ENCODE results near the gene ZMYND10.
A peak's percentile ranks its signal among the peaks of the same experiment; 100 is the strongest.

Gene ZMYND10

DNA sequence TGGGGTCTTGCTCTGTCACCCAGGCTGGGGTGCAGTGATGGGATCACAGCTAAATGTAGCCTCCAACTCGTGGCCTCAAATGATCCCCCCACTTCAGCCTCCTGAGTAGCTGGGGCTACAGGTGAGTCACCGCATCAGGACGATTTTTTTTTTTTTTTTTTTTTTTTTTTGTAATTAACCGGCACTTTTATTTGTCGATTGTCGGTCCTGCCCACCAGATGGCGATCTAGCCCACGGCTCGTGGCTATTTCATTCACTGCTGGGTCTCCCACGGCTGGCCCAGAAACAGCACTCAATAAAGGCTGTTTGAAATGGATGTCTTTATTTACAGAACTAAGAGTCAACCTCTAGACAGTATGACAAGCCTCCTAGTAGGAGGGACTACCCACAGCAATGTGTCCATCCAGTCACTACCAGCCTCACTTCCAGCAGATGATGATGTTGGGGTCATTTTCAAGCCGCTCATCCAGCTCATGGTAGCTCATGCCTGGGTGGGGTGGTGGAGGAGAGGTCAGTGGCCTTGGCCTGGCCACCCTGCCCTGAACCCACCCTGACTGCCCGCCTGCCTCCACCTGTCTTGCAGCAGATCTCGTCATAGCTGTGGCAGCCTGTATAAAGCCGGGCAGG lies 1.8 kb upstream of the ZMYND10 start:
- DNase-seq (ENCODE audit: low read depth in 2 of 2): peak; percentile 41 to 50

DNA sequence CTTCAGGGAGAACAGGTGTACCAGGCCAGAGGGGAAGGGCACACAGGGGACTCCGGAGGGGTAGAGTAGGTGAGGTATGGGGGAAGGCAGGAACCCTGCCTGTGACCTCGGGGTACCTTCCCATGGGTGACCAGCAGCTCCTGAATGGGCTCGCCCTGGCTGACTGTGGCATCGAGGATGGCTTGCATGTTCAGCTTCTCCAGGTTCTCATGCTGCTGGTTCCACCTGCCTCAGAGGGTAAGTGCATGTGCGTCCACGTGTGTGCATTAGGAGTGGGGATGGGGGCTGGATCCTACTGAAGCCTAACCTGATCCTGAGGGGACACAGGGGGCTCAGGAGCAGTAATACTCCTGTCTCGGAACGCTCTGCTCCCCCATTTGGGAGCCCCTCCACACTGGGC lies 524 bp downstream of the ZMYND10 start:
- DNase-seq (ENCODE audit: low read depth in 2 of 2): no peak

DNA sequence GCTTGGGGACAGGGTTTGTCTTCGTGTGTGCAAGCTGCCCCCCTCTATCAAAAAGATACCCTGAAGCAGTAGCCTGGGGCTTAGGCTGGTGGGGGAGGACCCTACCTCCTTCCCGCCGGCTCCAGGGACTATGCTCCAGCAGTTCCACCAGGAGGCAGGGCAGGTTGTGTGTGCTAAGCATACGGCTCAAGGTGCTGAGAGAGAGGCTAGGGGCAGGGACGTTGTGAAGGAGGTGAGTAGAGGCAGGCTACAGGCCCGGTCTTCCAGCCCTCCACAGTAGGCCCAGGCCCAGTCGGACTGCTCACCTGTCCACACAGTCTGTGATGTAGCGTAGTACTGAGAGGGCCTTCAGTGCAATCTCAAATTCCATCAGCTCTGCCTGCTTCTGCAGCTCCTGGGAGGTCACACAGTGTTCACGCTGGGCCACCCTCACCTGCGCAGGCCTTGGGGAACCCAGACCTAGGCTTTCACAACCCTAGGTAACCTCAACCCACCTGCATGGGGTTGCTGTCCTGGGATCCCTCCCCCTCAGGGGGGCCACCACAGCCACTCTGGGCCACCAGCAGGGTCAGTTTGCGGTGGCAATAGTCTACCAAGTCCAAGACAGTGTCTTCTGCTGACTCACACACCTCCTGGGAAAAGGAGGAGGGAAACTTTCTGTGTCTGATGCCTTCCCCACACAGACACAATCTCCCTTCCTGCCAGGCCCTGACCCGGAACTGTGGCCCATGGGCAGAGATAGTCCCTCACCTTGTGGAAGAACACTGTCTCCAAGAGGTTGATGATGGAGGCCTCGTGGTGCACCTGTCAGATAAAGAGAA lies 2.5 kb downstream of the ZMYND10 start:
- no peak for DNase-seq (ENCODE audit: low read depth in 2 of 2)

- no peak for DNase-seq (ENCODE audit: low read depth in 2 of 2)
Observed at GRCh38 chr3:50341996-50342650, 3.4 kb downstream of the ZMYND10 start.

- no peak for DNase-seq (ENCODE audit: low read depth in 2 of 2)
Observed at GRCh38 chr3:50341537-50341936, 4.0 kb downstream of the ZMYND10 start.

- peak in 1 of 2 donors; percentile 37 for DNase-seq (ENCODE audit: low read depth in 2 of 2)
Observed at GRCh38 chr3:50340448-50341329, 4.8 kb downstream of the ZMYND10 start, which contains the start of gene RASSF1. RASSF1 (minus strand) TSS chr3:50340836; CDS start chr3:50340805, 31 bp downstream.

- no peak for DNase-seq (ENCODE audit: low read depth in 2 of 2)
Observed at GRCh38 chr3:50340147-50340447, 5.4 kb downstream of the ZMYND10 start.

GRCh38 chr3:50339485-50340146 lies 5.9 kb downstream of the ZMYND10 start:
- no peak for DNase-seq (ENCODE audit: low read depth in 2 of 2)

DNA sequence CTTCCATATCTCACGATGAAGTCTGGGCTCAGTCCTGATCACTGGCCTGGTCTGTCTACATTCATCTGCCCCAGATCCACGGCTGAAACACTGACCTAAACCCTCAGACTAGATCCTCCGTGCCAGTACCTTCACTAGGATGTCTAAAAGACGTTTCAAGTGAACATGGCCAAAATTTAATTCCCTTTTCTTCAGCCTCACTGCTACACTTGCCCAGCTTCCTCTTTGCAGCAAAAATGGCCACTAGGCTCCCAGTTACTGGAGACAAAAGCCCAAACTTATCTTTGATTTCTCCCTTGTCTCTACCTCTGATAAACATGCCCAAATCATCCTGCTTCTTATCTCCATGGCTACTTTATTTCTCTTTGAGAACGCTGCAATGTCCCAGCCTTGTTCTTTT lies 6.6 kb downstream of the ZMYND10 start:
- DNase-seq (ENCODE audit: low read depth in 2 of 2): no peak

DNA sequence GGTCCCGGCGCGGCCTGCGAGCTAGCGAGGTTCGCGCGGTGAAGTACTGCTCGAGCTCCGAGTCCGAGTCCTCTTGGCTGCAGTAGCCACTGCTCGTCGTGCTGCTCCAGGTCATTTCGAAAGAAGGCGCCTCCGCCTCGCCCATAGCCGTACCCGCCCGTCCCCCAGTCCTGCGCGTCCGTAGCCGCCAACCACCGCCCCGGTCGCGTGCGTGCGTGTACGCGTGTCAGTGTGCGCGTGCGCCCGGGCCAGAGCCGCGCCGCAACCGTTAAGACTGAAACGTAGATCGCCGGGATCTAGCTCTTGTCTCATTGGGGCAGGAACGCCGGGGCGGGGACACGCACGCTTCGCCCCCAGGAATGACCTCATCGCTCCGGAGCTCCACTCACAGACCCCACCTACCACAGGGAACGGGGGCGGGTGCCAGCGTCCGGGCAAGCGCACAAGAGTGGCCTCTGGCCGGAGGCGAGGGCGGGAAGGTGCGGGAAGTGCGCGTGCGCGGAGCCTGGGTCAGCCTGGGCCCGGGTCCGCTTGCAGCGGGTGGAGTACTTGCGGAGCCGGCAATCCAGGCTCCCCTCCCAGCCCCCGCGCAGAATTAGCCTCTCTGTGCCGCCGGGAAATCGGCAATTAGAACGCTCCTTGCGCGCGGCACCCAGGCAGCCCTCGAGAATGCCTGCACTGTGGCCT lies 8.2 kb downstream of the ZMYND10 start:
- peak; percentile 82 to 86 for DNase-seq (ENCODE audit: low read depth in 2 of 2)

DNA sequence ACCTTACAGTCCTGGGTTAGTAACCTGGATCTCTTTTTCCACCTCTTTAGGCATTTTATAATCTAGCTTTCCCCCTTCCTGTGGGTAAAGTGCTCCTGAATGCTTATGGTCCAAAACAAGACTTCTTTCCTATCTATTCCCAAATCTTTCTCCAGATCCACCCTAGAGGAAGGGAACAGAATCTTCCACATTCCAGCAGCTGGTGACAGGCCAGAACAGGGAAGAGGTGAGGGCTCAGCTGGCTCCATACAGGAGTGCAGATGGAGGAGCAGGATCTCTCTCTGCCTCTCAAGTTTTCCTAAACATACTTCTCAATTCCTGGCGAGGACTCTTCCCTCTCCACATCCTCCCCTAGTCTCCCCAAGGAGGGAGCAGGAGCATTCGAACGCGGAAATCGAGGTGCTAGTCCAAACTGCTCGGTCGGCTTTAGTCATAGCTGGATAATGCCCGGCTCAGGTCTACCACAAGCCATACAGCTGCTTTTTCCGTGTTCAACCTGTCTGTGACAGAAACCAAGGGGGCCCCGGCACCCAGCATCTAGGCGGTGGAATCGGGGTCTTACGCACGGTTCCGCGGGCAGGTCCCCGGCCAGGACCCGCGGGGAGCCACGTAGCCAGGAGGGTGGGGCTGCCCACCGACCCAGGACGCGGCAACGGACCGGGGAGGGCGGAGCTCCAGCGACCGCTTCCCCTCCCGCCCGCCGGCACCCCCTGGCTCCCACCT lies 8.9 kb downstream of the ZMYND10 start:
- DNase-seq (ENCODE audit: low read depth in 2 of 2): no peak

GRCh38 chr3:50334339-50335075 lies 11.0 kb downstream of the ZMYND10 start:
- no peak for DNase-seq (ENCODE audit: low read depth in 2 of 2)

DNA sequence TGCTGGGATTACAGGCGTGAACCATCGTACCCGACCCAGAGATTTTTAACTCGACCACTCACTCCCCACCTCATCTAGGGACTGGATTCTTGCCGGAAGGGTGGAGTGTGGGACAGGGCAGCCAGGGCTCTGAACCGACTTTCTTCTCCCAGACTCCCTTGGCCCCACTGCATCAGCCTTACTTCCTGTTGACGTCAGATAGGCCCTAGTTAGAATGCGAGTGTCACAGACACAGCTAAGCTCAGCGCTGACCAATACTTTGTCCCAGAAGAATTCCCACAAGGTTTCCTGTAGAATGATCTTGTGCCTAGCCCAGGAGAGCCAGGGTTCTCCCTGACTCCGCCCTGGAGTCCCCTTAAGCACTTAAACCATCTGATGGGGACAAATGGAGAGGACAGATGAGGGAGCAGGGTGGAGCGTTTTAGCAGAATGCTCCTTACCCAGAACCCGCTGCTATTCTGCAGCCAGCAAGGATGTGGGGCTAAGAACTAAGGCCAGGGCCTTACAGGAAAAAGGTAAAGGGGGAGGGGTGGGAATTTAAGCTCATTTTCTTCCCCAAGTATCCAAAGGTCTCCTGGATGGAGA lies 11.7 kb downstream of the ZMYND10 start:
- no peak for DNase-seq (ENCODE audit: low read depth in 2 of 2)

DNA sequence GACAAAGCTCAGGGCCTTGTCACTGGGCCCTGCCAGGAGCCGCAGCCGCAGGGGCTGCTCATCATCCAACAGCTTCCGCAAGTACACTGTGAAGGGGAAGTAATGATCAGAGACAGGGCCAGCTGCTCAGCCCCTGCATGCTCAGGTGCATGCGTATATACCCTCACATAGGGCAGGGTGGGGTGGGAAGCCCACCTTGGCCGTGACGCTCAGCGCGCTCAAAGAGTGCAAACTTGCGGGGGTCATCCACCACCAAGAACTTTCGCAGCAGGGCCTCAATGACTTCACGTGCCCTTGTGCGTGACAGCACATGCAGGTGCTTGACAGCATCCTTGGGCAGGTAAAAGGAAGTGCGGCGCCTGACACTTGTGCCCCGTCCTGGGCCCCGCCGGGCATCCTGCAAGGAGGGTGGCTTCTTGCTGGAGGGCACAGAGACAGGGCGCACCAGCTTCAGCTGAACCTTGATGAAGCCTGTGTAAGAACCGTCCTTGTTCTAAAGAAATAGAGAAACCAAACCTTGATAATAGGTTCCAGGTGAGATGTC lies 14.1 kb downstream of the ZMYND10 start:
- DNase-seq (ENCODE audit: low read depth in 2 of 2): no peak

DNA sequence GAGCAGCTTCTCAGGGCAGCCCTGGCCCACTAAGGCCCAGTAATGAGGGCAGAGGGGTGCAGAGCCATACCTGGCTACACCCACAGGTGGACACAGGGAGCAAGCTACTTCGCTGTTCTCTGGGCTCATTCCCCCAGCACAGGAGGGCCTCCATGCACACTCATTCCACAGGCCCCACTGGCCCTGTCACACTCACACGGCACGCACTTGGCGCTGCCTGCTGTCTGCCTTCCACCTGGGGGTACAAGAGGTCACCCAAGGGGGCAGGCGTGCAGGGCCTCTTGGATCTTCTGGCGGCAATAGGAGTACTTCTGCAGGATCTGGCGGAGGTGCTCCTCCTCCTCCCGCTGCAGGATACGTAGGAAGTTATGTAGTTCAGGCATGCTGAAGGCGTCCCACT lies 15.2 kb downstream of the ZMYND10 start:
- no peak for DNase-seq (ENCODE audit: low read depth in 2 of 2)

DNA sequence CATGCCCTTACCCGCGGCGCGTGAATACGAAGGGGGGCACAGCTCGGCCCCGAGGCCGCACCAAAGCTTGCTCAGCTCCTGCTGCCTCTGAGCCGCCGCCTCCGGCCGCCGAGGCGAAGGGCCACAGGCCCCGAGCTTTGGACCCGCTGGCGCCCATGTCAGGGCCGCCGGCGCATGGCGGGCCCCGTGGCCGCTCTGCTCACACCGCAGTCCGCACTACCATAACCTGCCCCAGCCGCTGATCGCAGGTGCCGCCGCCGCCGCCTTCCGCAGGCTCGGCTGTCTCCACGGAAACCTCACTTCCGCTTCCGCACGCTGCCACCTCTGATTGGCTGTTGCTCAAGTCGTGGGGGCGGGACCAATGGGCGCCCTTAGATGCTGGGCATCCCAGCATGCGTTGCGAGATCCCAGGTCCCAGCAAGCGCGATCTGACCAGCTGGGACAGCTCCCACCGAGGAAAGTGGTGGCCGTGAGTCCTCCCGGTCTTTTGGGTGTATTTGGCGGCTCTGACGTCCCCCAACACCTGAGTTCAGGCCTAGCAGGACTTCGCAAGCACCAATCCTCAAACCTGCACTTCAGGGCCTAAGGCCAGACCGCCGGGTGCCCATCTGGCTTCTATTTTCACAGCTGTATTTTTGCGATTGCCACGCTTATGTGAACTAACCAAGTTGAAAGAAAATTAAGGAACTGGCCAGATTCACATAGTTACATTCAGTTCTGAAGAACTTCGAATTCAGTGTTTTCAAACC lies 17.4 kb downstream of the ZMYND10 start, which contains the start of gene TUSC2:
Gene TUSC2 (minus strand): TSS at position 281 of the 749 bp plus-strand sequence. CDS start 124 bp downstream, at position 157.
- DNase-seq (ENCODE audit: low read depth in 2 of 2): peak; percentile 87 to 91

GRCh38 chr3:50327129-50327528 lies 18.4 kb downstream of the ZMYND10 start:
- DNase-seq (ENCODE audit: low read depth in 2 of 2): no peak

- DNase-seq (ENCODE audit: low read depth in 2 of 2): no peak
Observed at GRCh38 chr3:50326182-50326541, 19.4 kb downstream of the ZMYND10 start.
